Sigmoid colon (tissue), 7 donors: ENCODE results near the gene SIPA1. TPM values are rescaled to one million over a fixed set of nuclear protein-coding genes. Genes with fewer than 3 reads are reported as not detected.

Source experiments
- DNase-seq: peaks from one replicate; pipeline ENCODE4 v3.0.0-alpha.2; 2019
- H3K27ac ChIP-seq, 4 donors: fragments of 200-600 bp; sonication (generic); one replicate each; pipeline ENCODE4 v1.5.1; 2016 to 2019; ENCODE audit warnings: mild to moderate bottlenecking in 1 of 4
- H3K27me3 ChIP-seq, 3 donors: fragments of 200-600 bp; sonication (generic); one replicate each; pipeline ENCODE4 v1.5.1; 2019; ENCODE audit warnings: mild to moderate bottlenecking in 1 of 3
- H3K36me3 ChIP-seq, 4 donors: fragments of 200-600 bp; sonication (generic); one replicate each; pipeline ENCODE4 v1.5.1; 2016 to 2019
- H3K4me1 ChIP-seq, 4 donors: fragments of 200-600 bp; sonication (generic); one replicate each; pipeline ENCODE4 v1.5.1; 2017 to 2019
- H3K4me3 ChIP-seq, 4 donors: fragments of 200-600 bp; sonication (generic); one replicate each; pipeline ENCODE4 v1.5.1; 2017 to 2019; ENCODE audit warnings: mild to moderate bottlenecking in 2 of 4, moderate library complexity in 1 of 4
- H3K9me3 ChIP-seq, 4 donors: fragments of 200-600 bp in 3 of 4; sonication (generic) in 3 of 4; one replicate each; pipeline versions ENCODE4 v1.5.1 to v1.6.1; 2013 to 2019
- CTCF ChIP-seq, 4 experiments: fragments of 450-650 bp in 3 of 4; fragments of 200-600 bp in 1 of 4; IDR thresholded peaks; one replicate each; pipeline ENCODE4 v1.5.1; 2016 to 2019; ENCODE audit warnings: antibody characterized with exemption in 4 of 4, mild to moderate bottlenecking in 3 of 4, moderate library complexity in 2 of 4
- EP300 ChIP-seq, 4 donors: sonication (generic); formaldehyde crosslinking; IDR thresholded peaks; one replicate each; pipeline ENCODE4 v1.6.1; 2017; ENCODE audit warnings: antibody characterized with exemption in 4 of 4
- POLR2A ChIP-seq, 2 donors: fragments of 450-650 bp; IDR thresholded peaks; one replicate each; pipeline ENCODE4 v1.6.1; 2016; ENCODE audit warnings: antibody characterized with exemption in 2 of 2, mild to moderate bottlenecking in 2 of 2, moderate library complexity in 2 of 2
- POLR2AphosphoS5 ChIP-seq, 4 donors: sonication (generic); formaldehyde crosslinking; IDR thresholded peaks; one replicate each; pipeline ENCODE4 v1.6.1; 2017; ENCODE audit warnings: antibody characterized with exemption in 4 of 4
- WGBS, 2 donors: extraction: QIAGEN DNeasy Blood & Tissue Kit; methylation state at CpG; one replicate each; pipeline ENCODE4 v1.1.7; 2013; 5-methylcytosine and 5-hydroxymethylcytosine counted together
- intact Hi-C: fragments of 100-400 bp; cut with DNase I; formaldehyde crosslinking; loops from one replicate; pipeline ENCODE4 v1.15.1; 2023
- polyA plus RNA-seq, 3 donors: library from polyadenylated mRNA; stranded (reverse); fragments of 200-250 nt; gene quantifications; one replicate each; pipeline ENCODE4 v1.2.3, GENCODE V29; 2013
- total RNA-seq, 4 donors: library from RNA; depleted of rRNA; stranded (reverse); fragments of >200 nt; gene quantifications; one replicate each; pipeline ENCODE4 v1.1.0, GENCODE V29; 2016
- donor health status: healthy with polysubstance abuse.
- donor health status: Bipolar disorder and iron deficiency.
- donor health status: healthy.

SIPA1 gene
- total and polyA plus RNA-seq, 7 donors = 19.9 to 53.6 (median 30.7) TPM

GRCh38 chr11:65630215-65630614, 7.7 kb upstream of the SIPA1 start:
- no peak for DNase-seq
- Histone ChIP-seq H3K27me3 (no peaks in the 10 kb centered on the region), H3K36me3 (peaks cover 48 to 98% (median 71%) of the 10 kb centered on the region in 4 donors), H3K4me1 (peaks cover 0 to 5% (median 2%) of the 10 kb centered on the region in 4 donors), H3K4me3 (no peak overlapping the region), H3K9me3 (no peaks in the 10 kb centered on the region), H3K27ac (no peak overlapping the region)
- intact Hi-C loops = no loop called here
- TF ChIP-seq EP300 (IDR thresholded peaks at IDR 0.05) = no peak
- no peak for TF ChIP-seq CTCF (IDR thresholded peaks at IDR 0.05)
- no peak for TF ChIP-seq POLR2A (IDR thresholded peaks at IDR 0.05)
- TF ChIP-seq POLR2AphosphoS5 (IDR thresholded peaks at IDR 0.05) = no peak
- 83 to 95% methylated on average over 11 of the region's 11 CpGs for WGBS, 2 donors

- no peak for TF ChIP-seq POLR2AphosphoS5 (IDR thresholded peaks at IDR 0.05)
- no peak for TF ChIP-seq POLR2A (IDR thresholded peaks at IDR 0.05)
- TF ChIP-seq CTCF (IDR thresholded peaks at IDR 0.05) = no peak
- TF ChIP-seq EP300 (IDR thresholded peaks at IDR 0.05) = no peak
- Histone ChIP-seq H3K9me3 (no peaks in the 10 kb centered on the region), H3K36me3 (peaks cover 49 to 85% (median 61%) of the 10 kb centered on the region in 4 donors), H3K4me3 (no peak overlapping the region), H3K27ac (no peak overlapping the region), H3K27me3 (no peaks in the 10 kb centered on the region), H3K4me1 (peaks cover 0 to 15% (median 12%) of the 10 kb centered on the region in 4 donors)
- WGBS, 2 donors = 84 to 86% methylated on average over 20 of the region's 20 CpGs
- DNase-seq = no peak
- intact Hi-C loops = no loop called here
These were observed 4.4 kb upstream of the SIPA1 start for GRCh38 chr11:65633390-65634108.

- intact Hi-C loops = no loop called here
- no peak overlapping the region for H3K4me3 ChIP-seq
- no peaks in the 10 kb centered on the region for H3K27me3 ChIP-seq
- peaks cover 0 to 21% (median 17%) of the 10 kb centered on the region in 4 donors for H3K4me1 ChIP-seq
- H3K36me3 ChIP-seq = peaks cover 44 to 80% (median 56%) of the 10 kb centered on the region in 4 donors
- TF ChIP-seq POLR2A (IDR thresholded peaks at IDR 0.05) (no peak), CTCF (IDR thresholded peaks at IDR 0.05) (no peak)
- H3K9me3 ChIP-seq = no peaks in the 10 kb centered on the region
- H3K27ac ChIP-seq = no peak overlapping the region
- WGBS, 2 donors = 92 to 93% methylated on average over 14 of the region's 14 CpGs
- DNase-seq = no peak
These were observed 3.8 kb upstream of the SIPA1 start for GRCh38 chr11:65634109-65634436.

GRCh38 chr11:65634440-65634839, 3.5 kb upstream of the SIPA1 start:
- no peak overlapping the region for H3K4me3 ChIP-seq
- H3K27ac ChIP-seq = no peak overlapping the region
- TF ChIP-seq POLR2AphosphoS5 (IDR thresholded peaks at IDR 0.05) (no peak), POLR2A (IDR thresholded peaks at IDR 0.05) (no peak), CTCF (IDR thresholded peaks at IDR 0.05) (no peak), EP300 (IDR thresholded peaks at IDR 0.05) (no peak)
- no peaks in the 10 kb centered on the region for H3K9me3 ChIP-seq
- peaks cover 0 to 24% (median 21%) of the 10 kb centered on the region in 4 donors for H3K4me1 ChIP-seq
- H3K36me3 ChIP-seq = peaks cover 40 to 76% (median 53%) of the 10 kb centered on the region in 4 donors
- 90 to 91% methylated on average over 11 of the region's 11 CpGs for WGBS, 2 donors
- no peak for DNase-seq
- intact Hi-C loops = no loop called here
- H3K27me3 ChIP-seq = no peaks in the 10 kb centered on the region
